LNCaP clone FGC (cell line): ENCODE results near the gene EARS2.
A peak's percentile ranks its signal among the peaks of the same experiment; 100 is the strongest.
"Not testable (repeated sequence)": the region's sequence is repeated elsewhere in the genome, so short reads cannot be mapped to it uniquely, and the experiment has no call there.

ENCODE experiments used
- DNase-seq: peaks from one replicate; pipeline ENCODE4 v3.0.0-alpha.2; 2011; ENCODE audit warnings: low read depth
- H3K4me3 ChIP-seq: 2 replicates; pipeline ENCODE4 v1.5.1; 2011; ENCODE audit warnings: mild to moderate bottlenecking, low read depth, low read length, control low read depth
- TF ChIP-seq, protein P1 (sequence below): IDR thresholded peaks from 2 replicates; pipeline ENCODE4 v1.5.1; 2012; ENCODE audit warnings: mild to moderate bottlenecking; ENCODE audit not compliant: control insufficient read depth, insufficient read depth; ENCODE audit errors: extremely low read depth

The EARS2 gene

DNA sequence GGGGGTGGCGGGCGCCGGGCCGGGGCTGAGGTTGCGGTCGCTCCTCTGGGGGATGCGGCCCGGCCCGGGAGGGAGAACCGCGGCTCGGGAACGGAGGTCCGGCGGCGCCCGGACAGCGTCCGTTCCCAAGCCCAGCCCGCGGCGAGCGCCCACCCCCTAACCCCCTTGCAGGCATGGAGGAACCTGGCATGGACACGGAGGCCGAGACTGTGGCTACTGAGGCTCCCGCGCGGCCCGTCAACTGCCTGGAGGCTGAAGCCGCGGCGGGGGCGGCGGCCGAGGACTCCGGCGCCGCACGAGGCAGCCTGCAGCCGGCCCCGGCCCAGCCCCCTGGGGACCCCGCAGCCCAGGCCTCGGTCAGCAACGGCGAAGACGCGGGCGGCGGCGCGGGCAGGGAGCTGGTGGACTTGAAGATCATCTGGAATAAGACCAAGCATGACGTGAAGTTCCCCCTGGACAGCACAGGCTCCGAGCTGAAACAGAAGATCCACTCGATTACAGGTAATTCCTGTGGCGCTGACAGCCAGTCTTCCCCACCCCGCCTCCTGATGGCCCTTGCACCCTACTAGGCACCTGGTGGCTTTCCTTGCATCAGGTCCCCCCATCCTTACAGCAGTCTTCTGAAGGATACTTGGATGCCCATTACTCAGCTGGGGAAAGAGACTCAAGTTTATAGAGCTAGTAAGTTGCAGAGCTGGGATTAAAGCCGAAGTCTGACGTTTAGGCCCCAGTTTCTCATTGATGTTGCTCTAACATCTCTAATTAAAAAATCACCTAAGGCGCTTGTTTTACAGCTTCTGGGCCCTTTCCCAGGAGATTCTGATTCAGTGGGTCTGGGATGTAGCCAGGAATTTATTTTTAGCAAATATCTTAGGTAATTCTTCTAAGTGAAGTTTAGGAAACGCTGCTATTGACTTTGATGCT, 891 bp upstream of the EARS2 start:
- TF ChIP-seq, protein P1, sequence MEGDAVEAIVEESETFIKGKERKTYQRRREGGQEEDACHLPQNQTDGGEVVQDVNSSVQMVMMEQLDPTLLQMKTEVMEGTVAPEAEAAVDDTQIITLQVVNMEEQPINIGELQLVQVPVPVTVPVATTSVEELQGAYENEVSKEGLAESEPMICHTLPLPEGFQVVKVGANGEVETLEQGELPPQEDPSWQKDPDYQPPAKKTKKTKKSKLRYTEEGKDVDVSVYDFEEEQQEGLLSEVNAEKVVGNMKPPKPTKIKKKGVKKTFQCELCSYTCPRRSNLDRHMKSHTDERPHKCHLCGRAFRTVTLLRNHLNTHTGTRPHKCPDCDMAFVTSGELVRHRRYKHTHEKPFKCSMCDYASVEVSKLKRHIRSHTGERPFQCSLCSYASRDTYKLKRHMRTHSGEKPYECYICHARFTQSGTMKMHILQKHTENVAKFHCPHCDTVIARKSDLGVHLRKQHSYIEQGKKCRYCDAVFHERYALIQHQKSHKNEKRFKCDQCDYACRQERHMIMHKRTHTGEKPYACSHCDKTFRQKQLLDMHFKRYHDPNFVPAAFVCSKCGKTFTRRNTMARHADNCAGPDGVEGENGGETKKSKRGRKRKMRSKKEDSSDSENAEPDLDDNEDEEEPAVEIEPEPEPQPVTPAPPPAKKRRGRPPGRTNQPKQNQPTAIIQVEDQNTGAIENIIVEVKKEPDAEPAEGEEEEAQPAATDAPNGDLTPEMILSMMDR: no peak
- peak overlapping the region; percentile 65 for H3K4me3 ChIP-seq
- no peak for DNase-seq

DNA sequence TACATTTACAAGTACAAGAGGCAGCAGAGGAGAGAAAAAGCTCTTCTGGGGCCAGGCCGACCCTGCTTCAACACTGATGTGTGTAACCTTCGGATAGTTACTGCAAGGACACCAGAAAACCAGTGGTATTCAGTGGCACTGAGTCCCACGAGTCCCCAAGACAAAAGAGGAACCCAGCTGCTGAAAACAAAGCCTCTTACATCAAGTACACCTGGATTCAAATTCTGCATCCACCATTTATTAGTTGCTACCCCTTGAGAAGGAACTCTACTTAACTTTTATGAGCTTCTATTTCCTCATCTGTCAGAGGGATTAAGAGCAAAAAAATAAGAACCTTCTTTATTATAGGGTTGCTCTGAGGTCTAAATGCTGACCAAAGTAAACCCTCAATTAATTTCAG, 2.6 kb downstream of the EARS2 start:
- DNase-seq: no peak
- no peak overlapping the region for H3K4me3 ChIP-seq
- TF ChIP-seq, protein P1: no peak

DNA sequence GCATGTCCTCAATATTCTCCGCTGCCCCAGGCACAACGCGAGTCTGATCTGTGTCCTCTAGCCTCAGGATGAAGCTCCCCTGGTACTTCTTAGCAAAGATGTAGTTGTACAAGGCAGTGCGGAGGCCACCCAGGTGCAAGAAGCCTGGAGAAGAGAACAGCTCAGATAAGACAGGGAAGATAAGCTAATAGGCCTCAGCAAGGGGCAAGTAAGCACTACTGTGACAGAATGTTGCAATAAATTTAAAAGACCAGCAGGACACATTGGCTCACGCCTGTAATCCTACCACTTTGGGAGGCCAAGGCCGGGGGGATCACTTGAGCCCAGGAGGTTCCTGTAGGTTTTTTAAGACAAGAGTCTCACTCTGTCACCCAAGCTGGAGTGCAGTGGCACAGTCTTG, 5.0 kb downstream of the EARS2 start:
- no peak for DNase-seq
- no peak overlapping the region for H3K4me3 ChIP-seq
- TF ChIP-seq, protein P1: no peak

DNA sequence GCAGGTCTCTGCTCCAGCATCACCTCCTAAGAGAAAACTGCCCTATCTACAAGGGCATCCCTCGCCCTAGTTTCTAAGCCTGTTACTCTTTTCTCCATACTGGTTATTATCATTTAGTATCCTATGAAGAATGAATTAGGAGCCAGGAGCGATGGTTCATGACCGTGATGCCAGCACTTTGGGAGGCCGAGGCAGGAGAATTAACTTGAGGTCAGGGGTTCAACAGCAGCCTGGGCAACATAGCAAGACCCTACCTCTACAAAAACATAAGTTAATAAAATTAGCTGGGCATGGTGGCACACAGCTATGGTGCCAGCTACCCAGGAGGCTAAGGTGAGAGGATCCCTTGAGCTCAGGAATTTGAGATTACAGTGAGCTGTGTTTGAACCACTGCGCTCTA, 7.2 kb downstream of the EARS2 start:
- TF ChIP-seq, protein P1: no peak
- no peak for DNase-seq
- H3K4me3 ChIP-seq: no peak overlapping the region

DNA sequence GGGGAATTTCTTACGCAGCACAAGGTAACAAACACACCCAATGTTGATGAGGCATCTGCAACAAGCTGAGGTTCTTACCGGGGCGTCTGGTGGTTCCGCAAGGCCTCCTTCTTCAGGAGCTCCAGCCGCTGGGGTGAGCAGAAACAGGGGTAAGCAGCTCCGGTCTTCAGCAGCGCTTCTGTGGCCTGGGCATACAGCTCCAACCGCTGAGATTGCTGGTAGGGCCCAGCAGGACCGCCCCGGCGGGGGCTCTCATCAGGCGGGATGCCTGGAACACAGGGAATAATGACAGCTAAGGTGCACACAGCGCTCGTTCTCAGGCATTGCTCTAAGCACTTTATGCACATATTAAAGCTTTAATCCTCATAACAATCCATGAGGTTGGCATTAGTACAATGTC, 12.7 kb downstream of the EARS2 start:
- DNase-seq: no peak
- TF ChIP-seq, protein P1: no peak
- H3K4me3 ChIP-seq: no peak overlapping the region

DNA sequence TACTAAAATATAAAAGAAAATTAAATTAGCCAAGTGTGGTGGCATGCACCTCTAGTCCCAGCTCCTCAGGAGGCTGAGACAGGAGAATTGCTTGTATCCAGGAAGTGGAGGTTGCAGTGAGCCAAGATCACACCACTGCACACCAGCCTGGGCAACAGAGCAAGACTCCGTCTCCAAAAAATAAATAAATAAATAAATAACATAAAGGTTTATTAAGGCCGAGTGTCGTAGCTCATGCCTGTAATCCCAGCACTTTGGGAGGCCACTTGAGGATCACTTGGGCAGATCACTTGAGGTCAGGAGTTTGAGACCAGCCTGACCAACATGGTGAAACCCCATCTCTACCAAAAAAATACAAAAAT, 16.4 kb downstream of the EARS2 start:
- DNase-seq, H3K4me3 ChIP-seq: not testable (repeated sequence)

DNA sequence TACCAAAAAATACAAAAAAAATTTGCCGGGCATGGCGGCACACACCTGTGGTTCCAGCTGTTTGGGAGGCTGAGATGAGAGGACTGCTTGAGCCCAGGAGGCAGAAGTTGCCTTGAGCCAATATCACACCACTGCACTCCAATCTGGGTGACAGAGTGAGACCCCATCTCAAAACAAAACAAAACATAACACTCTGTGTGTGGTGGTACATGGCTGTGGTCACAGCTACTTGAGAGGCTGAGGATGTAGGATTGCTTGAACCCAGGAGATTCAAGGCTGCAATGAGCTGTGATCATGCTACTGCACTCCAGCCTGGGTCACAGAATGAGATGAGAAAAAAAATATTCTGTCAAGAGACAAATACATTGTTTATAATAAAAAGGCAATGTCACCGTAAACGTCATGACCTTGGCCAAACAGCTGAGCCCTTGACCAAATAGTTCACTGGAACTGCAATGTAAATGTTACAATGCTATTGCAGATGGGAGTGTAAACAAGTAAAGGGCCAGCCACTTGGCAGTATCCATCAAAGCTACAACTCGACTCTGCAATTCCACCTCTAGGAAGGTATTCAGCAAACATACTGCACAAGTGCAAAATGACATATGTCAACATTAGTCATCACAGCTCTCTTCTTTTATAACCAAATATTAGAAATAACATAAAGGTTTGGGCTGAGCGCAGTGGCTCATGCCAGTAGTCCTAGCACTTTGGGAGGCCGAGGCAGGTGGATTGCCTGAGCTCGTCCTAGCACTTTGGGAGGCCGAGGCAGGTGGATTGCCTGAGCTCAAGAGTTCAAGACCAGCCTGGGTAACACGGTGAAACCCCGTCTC, 16.9 kb downstream of the EARS2 start:
- H3K4me3 ChIP-seq: no peak overlapping the region
- TF ChIP-seq, protein P1: no peak
- DNase-seq: peak; percentile 96
